K562 (cell line): ENCODE results near the gene SORT1. TPM values are rescaled to one million over a fixed set of nuclear protein-coding genes. Genes with fewer than 3 reads are reported as not detected.

Experiments used
- CBFA2T2 ChIP-seq: fragments of 450-650 bp; conservative IDR thresholded peaks from 2 replicates; pipeline ENCODE4 v1.6.1; 2017; ENCODE audit warnings: mild to moderate bottlenecking
- TEAD1 ChIP-seq, 2 experiments: fragments of 450-650 bp in 1 of 2; sonication (generic) in 1 of 2; formaldehyde crosslinking; IDR thresholded peaks; 2 replicates each; pipeline versions ENCODE4 v1.4.0 to v1.8.0; 2020 to 2022; ENCODE audit warnings: mild to moderate bottlenecking in 2 of 2, missing genetic modification reagents in 1 of 2
- polyA plus RNA-seq, 8 experiments: library from polyadenylated mRNA; depleted of rRNA in 4 of 8; stranded (reverse) in 5 of 8; unstranded in 3 of 8; fragments of >200 nt; fragmentation: Nextera tagmentation in 2 of 8; fragmentation: Illumina TruSeq in 1 of 8; extraction: Ambion mirVana in 2 of 8; extraction: Trizol in 1 of 8; gene quantifications; 2 replicates each; pipeline versions ENCODE4 v1.2.1 to v1.2.3, GENCODE V29; 2011 to 2014; ENCODE audit warnings: inconsistent platforms in 1 of 8, missing spikeins in 1 of 8
- total RNA-seq, 7 experiments: library from RNA; depleted of rRNA in 6 of 7; stranded (reverse); fragments of >200 nt in 6 of 7; fragmentation: Illumina TruSeq in 2 of 7; extraction: Trizol in 2 of 7; gene quantifications; 2 replicates each; pipeline versions ENCODE4 v1.2.1 to v1.2.3, GENCODE V29; 2011 to 2021; ENCODE audit warnings: low replicate concordance in 1 of 7
- TF ChIP-seq, protein P1 (sequence below): fragments of 200-800 bp; sonication (Bioruptor generic); IDR thresholded peaks from 2 replicates; pipeline ENCODE4 v1.6.1; 2017; ENCODE audit warnings: missing genetic modification characterization, missing compliant biosample characterization
- TF ChIP-seq, protein P2 (sequence below): fragments of 450-650 bp; IDR thresholded peaks from 2 replicates; pipeline ENCODE4 v1.6.1; 2016; ENCODE audit warnings: low read depth
- TF ChIP-seq, protein P3 (sequence below): fragments of 250-450 bp; sonication (Bioruptor Pico); IDR thresholded peaks from 2 replicates; pipeline ENCODE4 v1.8.0; 2022; ENCODE audit warnings: moderate library complexity, mild to moderate bottlenecking, inconsistent platforms
- TF ChIP-seq, protein P4 (sequence below): fragments of 450-650 bp; formaldehyde crosslinking; IDR thresholded peaks from 2 replicates; pipeline ENCODE4 v1.4.0; 2022; ENCODE audit warnings: missing genetic modification characterization
- TF ChIP-seq, protein P5 (sequence below), 2 experiments: fragments of 200-800 bp in 1 of 2; sonication (Bioruptor generic) in 1 of 2; sonication (generic) in 1 of 2; formaldehyde crosslinking in 1 of 2; IDR thresholded peaks in 1 of 2; conservative IDR thresholded peaks in 1 of 2; 2 replicates each; pipeline versions ENCODE4 v1.5.0 to v1.6.1; 2016 to 2020; ENCODE audit warnings: missing compliant biosample characterization in 1 of 2, missing genetic modification characterization in 1 of 2, missing genetic modification reagents in 1 of 2
- TF ChIP-seq, protein P6 (sequence below): sonication (generic); formaldehyde crosslinking; IDR thresholded peaks from 2 replicates; pipeline ENCODE4 v1.8.1; 2022; ENCODE audit warnings: missing genetic modification reagents

Gene SORT1
- total and polyA plus RNA-seq, 9 of the 15 experiments (the other 6 are each of a cell fraction or from before 2014, with no cell fraction given) = 27.4 to 112 (median 65.0) TPM

DNA sequence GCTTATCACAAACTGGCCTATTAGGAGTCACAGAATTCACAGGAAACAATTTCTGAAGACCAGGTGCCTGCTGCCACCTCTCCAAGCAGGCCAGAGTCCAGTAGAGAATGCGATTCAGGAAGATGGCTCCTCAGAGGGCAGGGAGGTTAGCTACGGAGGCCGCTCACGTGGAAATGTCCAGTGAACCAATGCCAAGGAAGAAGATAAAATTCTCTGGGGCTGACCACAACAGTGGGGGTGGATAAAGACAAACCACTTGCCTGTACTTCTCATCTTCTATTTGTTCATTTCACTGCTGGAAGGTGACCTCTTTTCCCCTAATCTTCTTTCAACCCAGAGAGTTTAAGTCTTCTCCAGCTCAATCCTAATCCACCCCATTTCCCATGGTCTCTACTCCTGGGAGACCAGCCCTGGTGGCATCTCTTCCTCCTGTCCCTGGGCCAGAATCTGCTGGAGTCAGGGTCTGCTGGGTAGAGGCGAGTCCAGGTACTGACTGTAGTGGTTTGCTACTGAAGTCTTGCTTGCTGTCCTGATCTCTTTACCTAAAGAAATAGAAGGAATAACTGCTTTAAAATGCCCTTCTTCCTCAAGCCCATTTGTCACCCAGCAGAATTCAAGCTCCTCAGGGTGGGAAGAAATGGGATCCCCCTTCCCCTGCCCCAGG is 118.0 kb downstream of the SORT1 start (continued):
- TF ChIP-seq, protein P1, sequence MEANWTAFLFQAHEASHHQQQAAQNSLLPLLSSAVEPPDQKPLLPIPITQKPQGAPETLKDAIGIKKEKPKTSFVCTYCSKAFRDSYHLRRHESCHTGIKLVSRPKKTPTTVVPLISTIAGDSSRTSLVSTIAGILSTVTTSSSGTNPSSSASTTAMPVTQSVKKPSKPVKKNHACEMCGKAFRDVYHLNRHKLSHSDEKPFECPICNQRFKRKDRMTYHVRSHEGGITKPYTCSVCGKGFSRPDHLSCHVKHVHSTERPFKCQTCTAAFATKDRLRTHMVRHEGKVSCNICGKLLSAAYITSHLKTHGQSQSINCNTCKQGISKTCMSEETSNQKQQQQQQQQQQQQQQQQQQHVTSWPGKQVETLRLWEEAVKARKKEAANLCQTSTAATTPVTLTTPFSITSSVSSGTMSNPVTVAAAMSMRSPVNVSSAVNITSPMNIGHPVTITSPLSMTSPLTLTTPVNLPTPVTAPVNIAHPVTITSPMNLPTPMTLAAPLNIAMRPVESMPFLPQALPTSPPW (CRISPR knock-in tag) = 0 out of 2 replicates have a peak, but pooled peaks have one; percentile 16
- TF ChIP-seq, protein P2, sequence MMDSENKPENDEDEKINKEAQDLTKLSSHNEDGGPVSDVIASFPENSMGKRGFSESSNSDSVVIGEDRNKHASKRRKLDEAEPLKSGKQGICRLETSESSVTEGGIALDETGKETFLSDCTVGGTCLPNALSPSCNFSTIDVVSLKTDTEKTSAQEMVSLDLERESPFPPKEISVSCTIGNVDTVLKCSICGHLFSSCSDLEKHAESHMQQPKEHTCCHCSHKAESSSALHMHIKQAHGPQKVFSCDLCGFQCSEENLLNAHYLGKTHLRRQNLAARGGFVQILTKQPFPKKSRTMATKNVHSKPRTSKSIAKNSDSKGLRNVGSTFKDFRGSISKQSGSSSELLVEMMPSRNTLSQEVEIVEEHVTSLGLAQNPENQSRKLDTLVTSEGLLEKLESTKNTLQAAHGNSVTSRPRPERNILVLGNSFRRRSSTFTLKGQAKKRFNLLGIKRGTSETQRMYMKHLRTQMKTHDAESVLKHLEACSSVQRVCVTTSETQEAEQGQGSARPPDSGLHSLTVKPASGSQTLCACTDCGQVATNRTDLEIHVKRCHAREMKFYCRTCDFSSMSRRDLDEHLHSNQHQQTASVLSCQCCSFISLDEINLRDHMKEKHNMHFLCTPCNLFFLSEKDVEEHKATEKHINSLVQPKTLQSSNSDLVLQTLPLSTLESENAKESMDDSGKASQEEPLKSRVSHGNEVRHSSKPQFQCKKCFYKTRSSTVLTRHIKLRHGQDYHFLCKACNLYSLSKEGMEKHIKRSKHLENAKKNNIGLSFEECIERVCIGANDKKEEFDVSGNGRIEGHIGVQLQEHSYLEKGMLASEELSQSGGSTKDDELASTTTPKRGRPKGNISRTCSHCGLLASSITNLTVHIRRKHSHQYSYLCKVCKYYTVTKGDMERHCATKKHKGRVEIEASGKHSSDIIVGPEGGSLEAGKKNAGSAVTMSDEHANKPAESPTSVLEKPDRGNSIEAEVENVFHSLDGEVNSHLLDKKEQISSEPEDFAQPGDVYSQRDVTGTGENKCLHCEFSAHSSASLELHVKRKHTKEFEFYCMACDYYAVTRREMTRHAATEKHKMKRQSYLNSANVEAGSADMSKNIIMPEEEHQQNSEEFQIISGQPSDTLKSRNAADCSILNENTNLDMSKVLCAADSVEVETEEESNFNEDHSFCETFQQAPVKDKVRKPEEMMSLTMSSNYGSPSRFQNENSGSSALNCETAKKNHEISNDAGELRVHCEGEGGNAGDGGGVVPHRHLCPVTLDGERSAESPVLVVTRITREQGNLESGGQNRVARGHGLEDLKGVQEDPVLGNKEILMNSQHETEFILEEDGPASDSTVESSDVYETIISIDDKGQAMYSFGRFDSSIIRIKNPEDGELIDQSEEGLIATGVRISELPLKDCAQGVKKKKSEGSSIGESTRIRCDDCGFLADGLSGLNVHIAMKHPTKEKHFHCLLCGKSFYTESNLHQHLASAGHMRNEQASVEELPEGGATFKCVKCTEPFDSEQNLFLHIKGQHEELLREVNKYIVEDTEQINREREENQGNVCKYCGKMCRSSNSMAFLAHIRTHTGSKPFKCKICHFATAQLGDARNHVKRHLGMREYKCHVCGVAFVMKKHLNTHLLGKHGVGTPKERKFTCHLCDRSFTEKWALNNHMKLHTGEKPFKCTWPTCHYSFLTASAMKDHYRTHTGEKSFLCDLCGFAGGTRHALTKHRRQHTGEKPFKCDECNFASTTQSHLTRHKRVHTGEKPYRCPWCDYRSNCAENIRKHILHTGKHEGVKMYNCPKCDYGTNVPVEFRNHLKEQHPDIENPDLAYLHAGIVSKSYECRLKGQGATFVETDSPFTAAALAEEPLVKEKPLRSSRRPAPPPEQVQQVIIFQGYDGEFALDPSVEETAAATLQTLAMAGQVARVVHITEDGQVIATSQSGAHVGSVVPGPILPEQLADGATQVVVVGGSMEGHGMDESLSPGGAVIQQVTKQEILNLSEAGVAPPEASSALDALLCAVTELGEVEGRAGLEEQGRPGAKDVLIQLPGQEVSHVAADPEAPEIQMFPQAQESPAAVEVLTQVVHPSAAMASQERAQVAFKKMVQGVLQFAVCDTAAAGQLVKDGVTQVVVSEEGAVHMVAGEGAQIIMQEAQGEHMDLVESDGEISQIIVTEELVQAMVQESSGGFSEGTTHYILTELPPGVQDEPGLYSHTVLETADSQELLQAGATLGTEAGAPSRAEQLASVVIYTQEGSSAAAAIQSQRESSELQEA = no peak
- TF ChIP-seq TEAD1 (CRISPR knock-in tag; IDR thresholded peaks at IDR 0.05) (peak; percentile 38 to 85; a peak in 2 of 4 replicates), CBFA2T2 (no peak)
- TF ChIP-seq, protein P3, sequence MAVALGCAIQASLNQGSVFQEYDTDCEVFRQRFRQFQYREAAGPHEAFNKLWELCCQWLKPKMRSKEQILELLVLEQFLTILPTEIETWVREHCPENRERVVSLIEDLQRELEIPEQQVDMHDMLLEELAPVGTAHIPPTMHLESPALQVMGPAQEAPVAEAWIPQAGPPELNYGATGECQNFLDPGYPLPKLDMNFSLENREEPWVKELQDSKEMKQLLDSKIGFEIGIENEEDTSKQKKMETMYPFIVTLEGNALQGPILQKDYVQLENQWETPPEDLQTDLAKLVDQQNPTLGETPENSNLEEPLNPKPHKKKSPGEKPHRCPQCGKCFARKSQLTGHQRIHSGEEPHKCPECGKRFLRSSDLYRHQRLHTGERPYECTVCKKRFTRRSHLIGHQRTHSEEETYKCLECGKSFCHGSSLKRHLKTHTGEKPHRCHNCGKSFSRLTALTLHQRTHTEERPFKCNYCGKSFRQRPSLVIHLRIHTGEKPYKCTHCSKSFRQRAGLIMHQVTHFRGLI = 0 out of 2 replicates have a peak, but pooled peaks have one; percentile 31
- TF ChIP-seq, protein P4, sequence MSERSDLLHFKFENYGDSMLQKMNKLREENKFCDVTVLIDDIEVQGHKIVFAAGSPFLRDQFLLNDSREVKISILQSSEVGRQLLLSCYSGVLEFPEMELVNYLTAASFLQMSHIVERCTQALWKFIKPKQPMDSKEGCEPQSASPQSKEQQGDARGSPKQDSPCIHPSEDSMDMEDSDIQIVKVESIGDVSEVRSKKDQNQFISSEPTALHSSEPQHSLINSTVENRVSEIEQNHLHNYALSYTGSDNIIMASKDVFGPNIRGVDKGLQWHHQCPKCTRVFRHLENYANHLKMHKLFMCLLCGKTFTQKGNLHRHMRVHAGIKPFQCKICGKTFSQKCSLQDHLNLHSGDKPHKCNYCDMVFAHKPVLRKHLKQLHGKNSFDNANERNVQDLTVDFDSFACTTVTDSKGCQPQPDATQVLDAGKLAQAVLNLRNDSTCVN (CRISPR knock-in tag) = no peak
- TF ChIP-seq, protein P5, sequence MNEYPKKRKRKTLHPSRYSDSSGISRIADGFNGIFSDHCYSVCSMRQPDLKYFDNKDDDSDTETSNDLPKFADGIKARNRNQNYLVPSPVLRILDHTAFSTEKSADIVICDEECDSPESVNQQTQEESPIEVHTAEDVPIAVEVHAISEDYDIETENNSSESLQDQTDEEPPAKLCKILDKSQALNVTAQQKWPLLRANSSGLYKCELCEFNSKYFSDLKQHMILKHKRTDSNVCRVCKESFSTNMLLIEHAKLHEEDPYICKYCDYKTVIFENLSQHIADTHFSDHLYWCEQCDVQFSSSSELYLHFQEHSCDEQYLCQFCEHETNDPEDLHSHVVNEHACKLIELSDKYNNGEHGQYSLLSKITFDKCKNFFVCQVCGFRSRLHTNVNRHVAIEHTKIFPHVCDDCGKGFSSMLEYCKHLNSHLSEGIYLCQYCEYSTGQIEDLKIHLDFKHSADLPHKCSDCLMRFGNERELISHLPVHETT (CRISPR knock-in tag; conservative IDR thresholded peaks at IDR 0.05 in 1 of 2, IDR thresholded peaks at IDR 0.05 in 1 of 2) = 0 out of 4 replicates have a peak, but pooled peaks of 1 of the 2 experiments have one; percentile 34
- TF ChIP-seq, protein P6, sequence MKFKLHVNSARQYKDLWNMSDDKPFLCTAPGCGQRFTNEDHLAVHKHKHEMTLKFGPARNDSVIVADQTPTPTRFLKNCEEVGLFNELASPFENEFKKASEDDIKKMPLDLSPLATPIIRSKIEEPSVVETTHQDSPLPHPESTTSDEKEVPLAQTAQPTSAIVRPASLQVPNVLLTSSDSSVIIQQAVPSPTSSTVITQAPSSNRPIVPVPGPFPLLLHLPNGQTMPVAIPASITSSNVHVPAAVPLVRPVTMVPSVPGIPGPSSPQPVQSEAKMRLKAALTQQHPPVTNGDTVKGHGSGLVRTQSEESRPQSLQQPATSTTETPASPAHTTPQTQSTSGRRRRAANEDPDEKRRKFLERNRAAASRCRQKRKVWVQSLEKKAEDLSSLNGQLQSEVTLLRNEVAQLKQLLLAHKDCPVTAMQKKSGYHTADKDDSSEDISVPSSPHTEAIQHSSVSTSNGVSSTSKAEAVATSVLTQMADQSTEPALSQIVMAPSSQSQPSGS (CRISPR knock-in tag) = no peak
